PC-3 (cell line): ENCODE results near the gene FBXO45. TPM values are rescaled to one million over a fixed set of nuclear protein-coding genes. Genes with fewer than 3 reads are reported as not detected.

Experiments used
- ATAC-seq: fragments of 200-7000 bp; cut with Tn5 transposase; 2 replicates; pipeline ENCODE4 v1.9.1; 2020; ENCODE audit warnings: mild to moderate bottlenecking, moderate library complexity
- Bru-seq: library from RNA; stranded (reverse); fragments of 400-500 nt; gene quantifications from one replicate; lab custom pipeline; 2021; lab: Mats Ljungman, UMichigan
- BruChase-seq, 2 experiments: library from RNA; stranded (reverse); fragments of 400-500 nt; gene quantifications; one replicate each; lab custom pipeline; 2021; lab: Mats Ljungman, UMichigan
- BruUV-seq: library from RNA; stranded (reverse); fragments of 400-500 nt; replicated peaks from 2 replicates; lab custom pipeline; 2021; lab: Mats Ljungman, UMichigan
- CTCF ChIA-PET: fragments of 300-600 bp; sonication (Branson Sonifier 250); formaldehyde crosslinking; loops from one replicate; lab custom pipeline; 2022; ENCODE audit warnings: antibody characterized with exemption; lab: Charles Lee
- POLR2A ChIA-PET: fragments of 300-600 bp; sonication (Branson Sonifier 250); formaldehyde crosslinking; loops from one replicate; lab custom pipeline; 2022; ENCODE audit warnings: antibody characterized with exemption; ENCODE audit not compliant: unreplicated experiment; lab: Charles Lee
- DNase-seq: peaks from one replicate; pipeline ENCODE4 v3.0.0-alpha.2; 2015
- H2AFZ ChIP-seq: fragments of 300-600 bp; sonication (generic); 2 replicates; pipeline ENCODE4 v1.6.0; 2016; ENCODE audit warnings: antibody characterized with exemption, low read length
- H3F3A ChIP-seq: fragments of 300-600 bp; sonication (generic); one replicate; pipeline ENCODE4 v1.6.0; 2017; ENCODE audit warnings: antibody characterized with exemption, low read length, control low read depth, mild to moderate bottlenecking; ENCODE audit not compliant: unreplicated experiment
- H3K27ac ChIP-seq: fragments of 300-600 bp; sonication (generic); 2 replicates; pipeline ENCODE4 v1.5.1; 2016; ENCODE audit warnings: mild to moderate bottlenecking, low read length
- H3K27me3 ChIP-seq: fragments of 300-600 bp; sonication (generic); 2 replicates; pipeline ENCODE4 v1.6.1; 2016; ENCODE audit warnings: low read length, mixed read lengths
- H3K36me3 ChIP-seq: fragments of 300-600 bp; sonication (generic); 2 replicates; pipeline ENCODE4 v1.6.1; 2016; ENCODE audit warnings: low read depth, mixed run types, low read length, mixed read lengths
- H3K4me1 ChIP-seq: fragments of 300-600 bp; sonication (generic); 2 replicates; pipeline ENCODE4 v1.5.1; 2016; ENCODE audit warnings: low read length; ENCODE audit not compliant: insufficient read depth
- H3K4me2 ChIP-seq: fragments of 300-600 bp; sonication (generic); 2 replicates; pipeline ENCODE4 v1.6.0; 2016; ENCODE audit warnings: low read length
- H3K4me3 ChIP-seq: fragments of 300-600 bp; sonication (generic); 2 replicates; pipeline ENCODE4 v1.5.1; 2016; ENCODE audit warnings: mild to moderate bottlenecking, low read length, mixed read lengths
- H3K79me2 ChIP-seq: fragments of 300-600 bp; sonication (generic); 2 replicates; pipeline ENCODE4 v1.6.1; 2017; ENCODE audit warnings: low read length, mixed read lengths
- H3K9ac ChIP-seq: fragments of 300-600 bp; sonication (generic); 2 replicates; pipeline ENCODE4 v1.6.0; 2016; ENCODE audit warnings: mild to moderate bottlenecking, low read length
- H3K9me2 ChIP-seq: fragments of 300-600 bp; sonication (generic); replicated peaks from 2 replicates; pipeline ENCODE4 v1.6.1; 2016; ENCODE audit warnings: mixed run types, low read length, mixed read lengths
- H3K9me3 ChIP-seq: fragments of 300-600 bp; sonication (generic); 2 replicates; pipeline ENCODE4 v1.6.1; 2016; ENCODE audit warnings: low read length, mixed read lengths
- H4K20me1 ChIP-seq: fragments of 300-600 bp; sonication (generic); 2 replicates; pipeline ENCODE4 v1.6.1; 2016; ENCODE audit warnings: low read length, mixed read lengths
- CTCF ChIP-seq: fragments of 300-600 bp; sonication (generic); conservative IDR thresholded peaks from 2 replicates; pipeline ENCODE4 v1.5.1; 2017; ENCODE audit warnings: antibody characterized with exemption, low read depth, mild to moderate bottlenecking, low read length
- EZH2 ChIP-seq: fragments of 300-600 bp; sonication (generic); IDR thresholded peaks from one replicate; pipeline ENCODE4 v1.6.1; 2017; ENCODE audit warnings: antibody characterized with exemption, mild to moderate bottlenecking, low read length; ENCODE audit not compliant: unreplicated experiment
- EZH2phosphoT487 ChIP-seq: fragments of 300-600 bp; sonication (generic); IDR thresholded peaks from 2 replicates; pipeline ENCODE4 v1.6.1; 2018; ENCODE audit warnings: mild to moderate bottlenecking, antibody characterized with exemption, low read length, borderline replicate concordance
- intact Hi-C: fragments of 100-400 bp; cut with micrococcal nuclease; formaldehyde crosslinking; loops from 2 replicates; pipeline ENCODE4 v1.9.0; 2023
- long read RNA-seq: library from polyadenylated mRNA; unstranded; transcript quantifications from one replicate; pipeline ENCODE4 v2.0.0, GENCODE V29; 2021; ENCODE audit not compliant: unreplicated experiment
- total RNA-seq: library from RNA; depleted of rRNA; stranded (reverse); fragments of >200 nt; gene quantifications from 2 replicates; pipeline ENCODE4 v1.2.3, GENCODE V29; 2014; rRNA removed

Gene FBXO45
- 20.8 and 22.3 TPM in 2 replicates for total RNA-seq
- Bru-seq, nascent RNA = percentile 68 among the genes with signal in this experiment
- percentile 92 among the genes with signal in this experiment for BruChase-seq, experiment 1, labeled RNA remaining after a 6-hour chase
- percentile 83 among the genes with signal in this experiment for BruChase-seq, experiment 2, labeled RNA remaining after a 2-hour chase
- long read RNA-seq, full-length matches to known transcripts = 71 of 80 reads
- long read RNA-seq, partial matches to known transcripts = 6 of 80 reads
- long read RNA-seq, other reads (novel, unspliced or antisense) = 3 of 80 reads

GRCh38 chr3:196568246-196569002 is at the start of gene FBXO45, which contains the start of gene WDR53:
Gene FBXO45 (plus strand): TSS chr3:196568660. CDS start chr3:196568985, 325 bp downstream.
Gene WDR53 (minus strand): TSS chr3:196568554. CDS start chr3:196561475, 7,079 bp downstream.
- no TSS peak for BruUV-seq
- Histone ChIP-seq H3F3A (no peaks in the 10 kb centered on the region), H3K27me3 (no peaks in the 10 kb centered on the region), H3K27ac (peak within 1 kb of the TSS; percentile 42), H2AFZ (peak within 1 kb of the TSS; percentile 98), H3K9me3 (no peaks in the 10 kb centered on the region), H3K4me3 (peak within 1 kb of the TSS; percentile 97), H3K79me2 (peaks cover 64% of the 10 kb centered on the region), H3K9ac (peak within 1 kb of the TSS; percentile 92), H3K36me3 (no peaks in the 10 kb centered on the region), H4K20me1 (0 out of 2 replicates have a peak, but pooled peaks cover 6% of the 10 kb centered on the region), H3K4me1 (peaks cover 31% of the 10 kb centered on the region), H3K4me2 (peak within 1 kb of the TSS; percentile 88), H3K9me2 (no peaks in the 10 kb centered on the region)
- CTCF ChIA-PET = interaction anchor here (0.9 kb wide), 2 partner anchors 39 to 46 kb away, joined by 3 to 5 read pairs; no protein-coding TSS in a partner anchor
- ATAC-seq = peak; percentile 87
- TF ChIP-seq EZH2phosphoT487 = no peak
- no peak for TF ChIP-seq EZH2
- intact Hi-C loops = no loop called here
- DNase-seq = peak; percentile 97
- POLR2A ChIA-PET = interaction anchor here (0.6 kb wide), 2 partner anchors 27 to 144 kb away, joined by 4 to 22 read pairs; no protein-coding TSS in a partner anchor

- H3K4me2 ChIP-seq = no peak overlapping the region
- POLR2A ChIA-PET = no interaction called here
- CTCF ChIA-PET = interaction anchor here (0.6 kb wide), 2 partner anchors 237 to 265 kb away, joined by 3 read pairs; no protein-coding TSS in a partner anchor
Measured at GRCh38 chr3:196518966-196519717, 49.3 kb upstream of the FBXO45 start.

More at GRCh38 chr3:196518966-196519717, 49.3 kb upstream of the FBXO45 start:
- Histone ChIP-seq H3K4me1 (no peaks in the 10 kb centered on the region), H4K20me1 (no peaks in the 10 kb centered on the region), H3K27ac (no peak overlapping the region), H3K79me2 (no peaks in the 10 kb centered on the region), H3F3A (no peaks in the 10 kb centered on the region), H3K4me3 (no peak overlapping the region), H3K9me2 (no peaks in the 10 kb centered on the region), H3K36me3 (no peaks in the 10 kb centered on the region; the same call in 1 of the 2 replicates), H3K9ac (no peak overlapping the region), H2AFZ (no peak overlapping the region), H3K27me3 (no peaks in the 10 kb centered on the region), H3K9me3 (peaks cover 19% of the 10 kb centered on the region)
- ATAC-seq (peak; percentile 71), DNase-seq (peak; percentile 86)
- BruUV-seq = no TSS peak
- TF ChIP-seq EZH2 (no peak), CTCF (peak; percentile 74), EZH2phosphoT487 (no peak)
- intact Hi-C loops = loop anchor here (2.0 kb wide), 1 partner anchor 266 kb away; no protein-coding TSS in a partner anchor
